HAP-1 (cell line): ENCODE data around the gene ANTXR2.
A peak's percentile ranks its signal among the peaks of the same experiment; 100 is the strongest.

Experiments
- DNase-seq, 2 experiments: peaks; one replicate each; pipeline ENCODE4 v3.0.0-alpha.2; 2016 to 2020; ENCODE audit warnings: low spot score in 2 of 2
- H3K27me3 ChIP-seq: fragments of 250-450 bp; sonication (Bioruptor Pico); 2 replicates; pipeline ENCODE4 v1.5.1; 2020; ENCODE audit warnings: low read depth, mild to moderate bottlenecking, moderate library complexity
- H3K36me3 ChIP-seq: fragments of 250-450 bp; sonication (Bioruptor Pico); replicated peaks from 2 replicates; pipeline ENCODE4 v1.5.1; 2020; ENCODE audit warnings: mild to moderate bottlenecking
- H3K4me1 ChIP-seq: fragments of 250-450 bp; sonication (Bioruptor Pico); 2 replicates; pipeline ENCODE4 v1.5.1; 2020; ENCODE audit warnings: mild to moderate bottlenecking
- H3K4me3 ChIP-seq: fragments of 250-450 bp; sonication (Bioruptor Pico); 2 replicates; pipeline ENCODE4 v1.5.1; 2020; ENCODE audit warnings: mild to moderate bottlenecking, moderate library complexity
- H3K9me3 ChIP-seq: fragments of 250-450 bp; sonication (Bioruptor Pico); 2 replicates; pipeline ENCODE4 v1.5.1; 2020; ENCODE audit warnings: mild to moderate bottlenecking, moderate library complexity
- in situ Hi-C: fragments of 300-500 bp; cut with MboI; formaldehyde crosslinking; loops from 3 replicates; pipeline ENCODE4 v1.14.3; 2020; ENCODE audit warnings: low sequenced_read_pairs, inconsistent platforms, mixed read lengths

The ANTXR2 gene

DNA sequence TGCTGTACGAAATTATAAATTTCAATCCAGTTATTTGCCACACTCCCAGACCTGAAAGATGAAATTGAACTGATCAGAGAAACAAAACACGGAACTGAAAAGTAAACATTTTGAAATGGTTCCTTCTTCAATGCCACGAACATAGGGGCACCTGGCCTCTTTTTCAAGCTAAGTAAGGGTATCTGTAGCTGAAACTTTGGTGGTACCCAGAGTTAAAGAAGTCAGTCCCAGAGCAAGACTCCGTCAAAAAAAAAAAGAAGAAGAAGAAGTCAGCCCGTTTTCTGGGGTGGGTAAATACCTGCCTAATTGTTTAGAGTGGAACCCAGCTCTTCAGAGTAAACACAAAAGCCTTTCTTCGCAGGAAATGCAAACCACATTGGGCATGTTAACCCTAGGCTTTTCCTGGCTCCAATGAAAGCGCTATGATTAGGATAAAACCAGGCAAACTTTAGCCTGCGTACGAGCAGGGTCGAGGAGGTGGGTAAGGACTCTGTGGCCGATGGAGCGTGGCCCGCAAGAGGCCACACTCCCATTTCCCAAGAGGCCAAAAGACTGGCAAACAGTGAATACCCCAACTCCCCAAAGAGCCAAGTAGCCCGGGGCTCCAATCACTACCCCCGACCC is 1.3 kb downstream of the ANTXR2 start:
- H3K9me3 ChIP-seq: no peaks in the 10 kb centered on the region
- H3K36me3 ChIP-seq: no peaks in the 10 kb centered on the region; the same call in 1 of the 2 replicates
- no peaks in the 10 kb centered on the region for H3K27me3 ChIP-seq
- H3K4me1 ChIP-seq: peaks cover 10% of the 10 kb centered on the region
- peak in 1 of 2 experiments; percentile 14 for DNase-seq
- H3K4me3 ChIP-seq: peak overlapping the region; percentile 69
- in situ Hi-C loops: no loop called here

GRCh38 chr4:80070880-80071603 is 2.0 kb downstream of the ANTXR2 start:
- Histone ChIP-seq H3K4me1 (peaks cover 10% of the 10 kb centered on the region), H3K27me3 (no peaks in the 10 kb centered on the region), H3K4me3 (peak overlapping the region; percentile 69), H3K9me3 (no peaks in the 10 kb centered on the region), H3K36me3 (no peaks in the 10 kb centered on the region; the same call in 1 of the 2 replicates)
- no peak for DNase-seq
- in situ Hi-C loops: no loop called here

GRCh38 chr4:80069837-80070731 is 2.9 kb downstream of the ANTXR2 start:
- Histone ChIP-seq H3K36me3 (no peaks in the 10 kb centered on the region; the same call in 1 of the 2 replicates), H3K27me3 (no peaks in the 10 kb centered on the region), H3K9me3 (no peaks in the 10 kb centered on the region), H3K4me1 (peaks cover 10% of the 10 kb centered on the region), H3K4me3 (no peak overlapping the region)
- DNase-seq: no peak
- in situ Hi-C loops: no loop called here

DNA sequence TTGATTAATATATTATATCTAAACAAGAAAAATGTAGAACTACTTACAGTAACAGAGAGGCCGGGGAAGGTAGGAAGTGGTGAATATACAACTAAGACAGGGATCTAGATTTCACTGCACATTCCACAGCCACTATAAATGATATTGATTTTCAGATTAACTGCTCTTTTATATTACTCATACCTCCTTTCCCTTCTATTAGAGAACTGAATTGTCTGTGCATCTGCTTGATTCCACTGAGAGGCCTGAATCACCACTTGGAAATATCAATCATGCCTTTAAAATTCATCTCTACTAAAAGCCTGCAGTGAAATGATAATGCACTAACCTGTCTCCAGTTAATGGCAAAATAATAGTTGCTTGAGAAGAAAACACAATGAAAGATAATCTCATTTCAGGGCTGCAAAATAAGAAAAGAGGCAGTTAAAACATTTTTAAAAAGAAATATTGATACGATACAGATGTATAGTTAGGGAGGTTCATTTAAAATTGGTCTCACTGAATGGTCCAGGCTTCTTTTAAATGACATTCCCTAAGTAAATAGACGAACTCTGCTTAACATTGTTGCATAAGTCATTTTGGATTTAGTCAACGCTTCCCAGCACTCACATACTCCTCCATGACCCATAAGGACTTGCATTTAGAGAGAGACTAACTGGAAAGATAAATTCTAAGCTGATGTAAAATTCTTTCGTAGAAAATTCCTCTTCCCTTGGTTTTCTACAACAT is 3.8 kb downstream of the ANTXR2 start:
- Histone ChIP-seq H3K27me3 (no peaks in the 10 kb centered on the region), H3K4me1 (peaks cover 10% of the 10 kb centered on the region), H3K4me3 (no peak overlapping the region), H3K36me3 (no peaks in the 10 kb centered on the region; the same call in 1 of the 2 replicates), H3K9me3 (no peaks in the 10 kb centered on the region)
- DNase-seq: no peak
- in situ Hi-C loops: no loop called here

GRCh38 chr4:80065601-80066000 is 7.4 kb downstream of the ANTXR2 start:
- H3K36me3 ChIP-seq: no peaks in the 10 kb centered on the region
- DNase-seq: no peak
- no peaks in the 10 kb centered on the region for H3K27me3 ChIP-seq
- H3K4me1 ChIP-seq: peaks cover 3% of the 10 kb centered on the region
- H3K4me3 ChIP-seq: no peak overlapping the region
- no peaks in the 10 kb centered on the region for H3K9me3 ChIP-seq
- in situ Hi-C loops: no loop called here

DNA sequence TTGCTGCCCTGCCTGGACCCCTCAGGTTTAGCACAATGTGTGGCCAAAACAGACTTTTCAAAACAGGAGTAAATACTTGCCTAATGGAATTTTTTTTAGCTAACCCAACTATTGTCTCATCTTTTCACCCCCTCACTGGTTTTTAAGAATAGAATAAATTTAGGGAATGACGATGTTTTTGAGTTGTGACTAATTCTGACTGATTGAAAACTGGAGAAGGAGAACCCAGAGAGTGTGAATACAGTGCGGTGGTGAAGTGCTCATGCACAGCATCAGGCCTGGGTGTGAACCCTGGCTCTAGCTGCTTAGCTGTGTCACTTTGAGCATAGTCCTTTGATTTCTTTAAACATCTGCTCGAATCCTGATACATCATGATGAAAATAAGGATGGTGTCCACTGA is 10.5 kb downstream of the ANTXR2 start:
- DNase-seq: no peak
- Histone ChIP-seq H3K4me3 (no peak overlapping the region), H3K4me1 (no peaks in the 10 kb centered on the region), H3K9me3 (no peaks in the 10 kb centered on the region), H3K27me3 (no peaks in the 10 kb centered on the region), H3K36me3 (no peaks in the 10 kb centered on the region)
- in situ Hi-C loops: no loop called here

DNA sequence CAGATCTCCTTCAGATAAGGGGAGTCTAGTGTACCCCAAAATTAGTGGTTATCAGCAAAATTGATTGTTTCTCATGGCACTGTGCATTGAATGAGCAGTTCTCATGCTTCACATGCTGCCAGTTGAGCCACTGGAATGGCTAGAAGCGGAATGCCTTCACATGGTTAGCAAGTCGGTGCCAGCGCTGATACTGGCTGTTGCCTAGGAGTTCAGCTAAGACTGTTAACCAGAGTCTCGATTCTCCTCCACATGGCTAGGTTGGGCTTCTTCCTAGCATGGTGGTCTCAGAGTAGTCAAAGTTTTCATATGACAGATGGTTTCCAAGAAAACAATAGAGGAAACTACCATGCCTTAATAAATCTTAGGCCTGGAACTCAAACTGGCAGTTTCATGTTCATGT is 12.2 kb downstream of the ANTXR2 start:
- no peak overlapping the region for H3K4me3 ChIP-seq
- no peaks in the 10 kb centered on the region for H3K9me3 ChIP-seq
- no peak for DNase-seq
- no peaks in the 10 kb centered on the region for H3K36me3 ChIP-seq
- in situ Hi-C loops: no loop called here
- no peaks in the 10 kb centered on the region for H3K27me3 ChIP-seq
- no peaks in the 10 kb centered on the region for H3K4me1 ChIP-seq

- Histone ChIP-seq H3K4me1 (no peaks in the 10 kb centered on the region), H3K36me3 (no peaks in the 10 kb centered on the region), H3K4me3 (no peak overlapping the region), H3K9me3 (no peaks in the 10 kb centered on the region), H3K27me3 (no peaks in the 10 kb centered on the region)
- DNase-seq: no peak
- in situ Hi-C loops: no loop called here
Observed at GRCh38 chr4:80058740-80059139, 14.3 kb downstream of the ANTXR2 start.

GRCh38 chr4:80054375-80054774 is 18.7 kb downstream of the ANTXR2 start:
- H3K4me1 ChIP-seq: no peaks in the 10 kb centered on the region
- no peaks in the 10 kb centered on the region for H3K36me3 ChIP-seq
- in situ Hi-C loops: no loop called here
- H3K27me3 ChIP-seq: no peaks in the 10 kb centered on the region
- DNase-seq: no peak
- no peak overlapping the region for H3K4me3 ChIP-seq
- no peaks in the 10 kb centered on the region for H3K9me3 ChIP-seq

DNA sequence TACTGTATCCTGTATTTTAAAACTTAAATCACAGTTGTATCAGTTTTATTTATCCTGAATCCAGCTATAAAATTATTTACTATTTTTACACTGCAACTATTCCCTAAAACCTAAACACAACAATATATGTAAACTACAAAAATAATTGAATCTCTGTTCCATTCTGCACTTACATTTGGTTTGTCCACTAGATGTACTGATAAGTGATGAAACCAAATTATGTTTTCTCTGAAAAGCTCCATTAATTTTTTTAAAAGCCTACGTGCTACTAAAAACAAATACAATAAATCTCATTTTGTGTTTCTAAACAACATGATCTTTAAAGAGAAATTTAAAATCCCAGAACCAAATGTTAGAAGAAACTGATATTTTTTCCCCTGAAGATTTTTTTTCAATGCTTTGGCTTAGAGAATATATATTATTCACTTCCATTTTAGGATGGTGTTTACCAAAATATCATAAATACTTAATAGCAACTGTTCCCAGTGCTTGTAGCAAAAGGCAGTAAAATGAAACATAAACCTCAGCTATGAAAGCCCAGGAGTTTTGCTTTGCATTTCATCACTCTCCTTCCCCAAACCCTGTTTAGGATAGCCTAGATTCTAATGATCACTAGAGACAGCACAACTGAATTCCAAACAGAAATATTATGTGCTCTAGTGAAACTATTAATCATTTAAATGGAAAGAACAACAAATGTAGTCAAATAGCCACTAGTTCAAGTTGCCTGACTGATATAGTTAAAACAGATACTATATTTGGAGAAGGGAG is 19.7 kb downstream of the ANTXR2 start:
- Histone ChIP-seq H3K9me3 (no peaks in the 10 kb centered on the region), H3K4me3 (no peak overlapping the region), H3K4me1 (no peaks in the 10 kb centered on the region), H3K36me3 (no peaks in the 10 kb centered on the region), H3K27me3 (no peaks in the 10 kb centered on the region)
- in situ Hi-C loops: no loop called here
- DNase-seq: no peak

- Histone ChIP-seq H3K9me3 (no peaks in the 10 kb centered on the region), H3K4me3 (no peak overlapping the region), H3K36me3 (no peaks in the 10 kb centered on the region), H3K4me1 (no peaks in the 10 kb centered on the region), H3K27me3 (no peaks in the 10 kb centered on the region)
- DNase-seq: no peak
- in situ Hi-C loops: no loop called here
Observed at GRCh38 chr4:80049813-80050534, 23.1 kb downstream of the ANTXR2 start.

GRCh38 chr4:80049402-80049801 is 23.6 kb downstream of the ANTXR2 start:
- no peaks in the 10 kb centered on the region for H3K36me3 ChIP-seq
- DNase-seq: no peak

More at GRCh38 chr4:80049402-80049801, 23.6 kb downstream of the ANTXR2 start:
- H3K9me3 ChIP-seq: no peaks in the 10 kb centered on the region
- in situ Hi-C loops: no loop called here
- H3K4me1 ChIP-seq: no peaks in the 10 kb centered on the region
- H3K27me3 ChIP-seq: no peaks in the 10 kb centered on the region
- H3K4me3 ChIP-seq: no peak overlapping the region
